IMR-90 (cell line): Measurements from ENCODE around the gene PRRC2B. TPM values are rescaled to one million over a fixed set of nuclear protein-coding genes. Genes with fewer than 3 reads are reported as not detected.

Experiments used
- ATAC-seq: fragments of 200-7000 bp; cut with Tn5 transposase; 2 replicates; pipeline ENCODE4 v1.9.1; 2020; ENCODE audit warnings: low read depth, mild to moderate bottlenecking, moderate library complexity
- BruUV-seq: library from RNA; stranded (reverse); fragments of 400-500 nt; replicated peaks from 2 replicates; lab custom pipeline; 2021; lab: Mats Ljungman, UMichigan
- CTCF ChIA-PET: fragments of 300-600 bp; formaldehyde crosslinking; extraction: SDS; loops from one replicate; lab custom pipeline; 2021; ENCODE audit warnings: antibody characterized with exemption; lab: Yijun Ruan, JAX
- POLR2A ChIA-PET: fragments of 300-600 bp; sonication (Branson Sonifier 250); formaldehyde crosslinking; loops from one replicate; lab custom pipeline; 2022; ENCODE audit warnings: antibody characterized with exemption; ENCODE audit not compliant: unreplicated experiment; lab: Charles Lee
- DNase-seq: peaks from one replicate; pipeline ENCODE4 v3.0.0; 2013
- H2AFZ ChIP-seq: replicated peaks from 2 replicates; pipeline ENCODE3; 2013; ENCODE audit warnings: low read length, mild to moderate bottlenecking; ENCODE audit not compliant: poor library complexity
- H2AK5ac ChIP-seq: 2 replicates; pipeline ENCODE4 v1.6.1; 2013; ENCODE audit warnings: low read depth, low read length, inconsistent platforms
- H2AK9ac ChIP-seq: replicated peaks from 2 replicates; pipeline ENCODE3; 2013; ENCODE audit warnings: mild to moderate bottlenecking, low read depth, low read length, moderate library complexity; ENCODE audit not compliant: poor library complexity
- H2BK120ac ChIP-seq: 2 replicates; pipeline ENCODE4 v1.6.1; 2013; ENCODE audit warnings: low read depth, low read length, inconsistent platforms
- H2BK15ac ChIP-seq: 3 replicates; pipeline ENCODE4 v1.6.1; 2013; ENCODE audit warnings: low read depth, low read length, inconsistent platforms
- H2BK20ac ChIP-seq: 2 replicates; pipeline ENCODE4 v1.6.1; 2013; ENCODE audit warnings: low read depth, mild to moderate bottlenecking, inconsistent platforms, low read length, moderate library complexity
- H2BK5ac ChIP-seq: 2 replicates; pipeline ENCODE4 v1.6.1; 2013; ENCODE audit warnings: mild to moderate bottlenecking, low read depth, low read length, inconsistent platforms; ENCODE audit not compliant: poor library complexity, severe bottlenecking
- H3K14ac ChIP-seq: replicated peaks from 2 replicates; pipeline ENCODE4 v1.6.1; 2013; ENCODE audit warnings: low read depth, low read length, inconsistent platforms
- H3K18ac ChIP-seq: 2 replicates; pipeline ENCODE4 v1.6.1; 2013; ENCODE audit warnings: low read depth, low read length, control low read depth
- H3K23ac ChIP-seq: 2 replicates; pipeline ENCODE4 v1.6.1; 2013; ENCODE audit warnings: low read depth, low read length, inconsistent platforms
- H3K27ac ChIP-seq: 2 replicates; pipeline ENCODE4 v1.5.1; 2013; ENCODE audit warnings: mild to moderate bottlenecking, control low read depth, low read length; ENCODE audit not compliant: insufficient read depth
- H3K27me3 ChIP-seq: 2 replicates; pipeline ENCODE4 v1.6.1; 2013; ENCODE audit warnings: low read length; ENCODE audit not compliant: control insufficient read depth, insufficient read depth
- H3K36me3 ChIP-seq: 2 replicates; pipeline ENCODE4 v1.6.1; 2013; ENCODE audit warnings: low read length, mixed read lengths; ENCODE audit not compliant: control insufficient read depth, insufficient read depth
- H3K4ac ChIP-seq: 2 replicates; pipeline ENCODE4 v1.6.1; 2013; ENCODE audit warnings: low read depth, low read length, inconsistent platforms
- H3K4me1 ChIP-seq: 2 replicates; pipeline ENCODE4 v1.6.1; 2013; ENCODE audit warnings: low read length, mixed read lengths; ENCODE audit not compliant: control insufficient read depth, insufficient read depth
- H3K4me2 ChIP-seq: 2 replicates; pipeline ENCODE4 v1.6.1; 2013; ENCODE audit warnings: low read depth, mild to moderate bottlenecking, control low read depth, low read length, moderate library complexity
- H3K4me3 ChIP-seq: 2 replicates; pipeline ENCODE4 v1.5.1; 2013; ENCODE audit warnings: low read depth, mild to moderate bottlenecking, control low read depth, low read length, moderate library complexity; ENCODE audit not compliant: insufficient read depth
- H3K56ac ChIP-seq: 2 replicates; pipeline ENCODE4 v1.6.1; 2013; ENCODE audit warnings: low read length, inconsistent platforms; ENCODE audit not compliant: insufficient read depth; ENCODE audit errors: extremely low read depth
- H3K79me1 ChIP-seq, 2 experiments: 2 replicates each; pipeline ENCODE4 v1.6.1; 2013; ENCODE audit warnings: low read length in 2 of 2, inconsistent platforms in 1 of 2, low read depth in 1 of 2
- H3K9ac ChIP-seq: 2 replicates; pipeline ENCODE4 v1.6.1; 2013; ENCODE audit warnings: low read depth, low read length, control low read depth
- H3K9me1 ChIP-seq: 2 replicates; pipeline ENCODE4 v1.6.1; 2013; ENCODE audit warnings: low read length, inconsistent platforms; ENCODE audit not compliant: insufficient read depth
- H3K9me3 ChIP-seq: 2 replicates; pipeline ENCODE4 v1.6.1; 2013; ENCODE audit warnings: low read length; ENCODE audit not compliant: control insufficient read depth, insufficient read depth
- H4K20me1 ChIP-seq: 2 replicates; pipeline ENCODE4 v1.6.1; 2013; ENCODE audit warnings: low read length, inconsistent platforms; ENCODE audit not compliant: insufficient read depth
- H4K5ac ChIP-seq: 2 replicates; pipeline ENCODE4 v1.6.1; 2013; ENCODE audit warnings: mild to moderate bottlenecking, low read depth, low read length, control low read depth
- H4K8ac ChIP-seq, 2 experiments: 2 replicates each; pipeline ENCODE4 v1.6.1; 2013; ENCODE audit warnings: low read depth in 2 of 2, low read length in 2 of 2, control low read depth in 1 of 2, inconsistent platforms in 1 of 2
- H4K91ac ChIP-seq: 2 replicates; pipeline ENCODE4 v1.6.1; 2013; ENCODE audit warnings: low read depth, low read length, inconsistent platforms; ENCODE audit not compliant: insufficient read depth
- CEBPB ChIP-seq: IDR thresholded peaks from 2 replicates; pipeline ENCODE4 v1.6.1; 2012; ENCODE audit warnings: low read depth, low read length, improper control_type of control experiment
- FOS ChIP-seq: fragments of 150-350 bp; IDR thresholded peaks from 2 replicates; pipeline ENCODE4 v1.6.1; 2016; ENCODE audit warnings: low read depth, low read length
- NFE2L2 ChIP-seq: fragments of 150-350 bp; IDR thresholded peaks from 2 replicates; pipeline ENCODE4 v1.6.1; 2016; ENCODE audit warnings: low read depth, mild to moderate bottlenecking, low read length
- RAD21 ChIP-seq: IDR thresholded peaks from 2 replicates; pipeline ENCODE4 v1.6.1; 2012; ENCODE audit warnings: low read length, improper control_type of control experiment
- SMC3 ChIP-seq: fragments of 150-350 bp; IDR thresholded peaks from 2 replicates; pipeline ENCODE4 v1.6.1; 2016; ENCODE audit warnings: low read depth, mild to moderate bottlenecking, antibody characterized with exemption, low read length, moderate library complexity
- WGBS, 2 experiments: methylation state at CpG; one replicate each; pipeline versions ENCODE4 v1.1.5 to v1.1.7; 2013; ENCODE audit warnings: missing lambda C conversion rate in 2 of 2; ENCODE audit not compliant: insufficient read length in 1 of 2; ENCODE audit errors: extremely low coverage in 2 of 2; 5-methylcytosine and 5-hydroxymethylcytosine counted together
- dilution Hi-C: fragments of 300-500 bp; cut with HindIII; formaldehyde crosslinking; loops from one replicate; pipeline ENCODE4 v1.14.3; 2018; ENCODE audit warnings: low sequenced_read_pairs; ENCODE audit not compliant: unreplicated experiment
- in situ Hi-C: fragments of 300-500 bp; cut with MboI; formaldehyde crosslinking; loops from 3 replicates; pipeline ENCODE4 v1.14.3; 2019; ENCODE audit warnings: low sequenced_read_pairs, inconsistent platforms, mixed read lengths
- intact Hi-C: fragments of 100-400 bp; cut with micrococcal nuclease; formaldehyde crosslinking; loops from 2 replicates; pipeline ENCODE4 v1.10.0; 2022
- polyA plus RNA-seq, 3 experiments: library from polyadenylated mRNA; depleted of rRNA; stranded (reverse); fragments of >200 nt; gene quantifications; 2 replicates each; pipeline ENCODE4 v1.2.3, GENCODE V29; 2012; ENCODE audit warnings: low replicate concordance in 1 of 3
- total RNA-seq: library from RNA; depleted of rRNA; stranded (reverse); fragments of >200 nt; gene quantifications from 2 replicates; pipeline ENCODE4 v1.2.3, GENCODE V29; 2012

Gene PRRC2B
- total and polyA plus RNA-seq, 2 of the 4 experiments (the other 2 are of a cell fraction) = 19.4 to 39.1 TPM

- BruUV-seq = no TSS peak
- in situ Hi-C loops (no loop called here), intact Hi-C loops (loop anchor here (2.0 to 10.0 kb wide), 2 partner anchors 37 to 257 kb away; partner anchors contain the start of gene PRRC2B), dilution Hi-C loops (no loop called here)
- Histone ChIP-seq H2BK15ac (peak overlapping the region; percentile 1; the same call in 1 of the 3 replicates), H3K4me3 (no peak overlapping the region), H2BK120ac (peak overlapping the region; percentile 50), H3K23ac (peak overlapping the region; percentile 84), H2AFZ (no peak overlapping the region), H3K56ac (no peak overlapping the region), H3K27ac (peak overlapping the region; percentile 60), H3K14ac (peak overlapping the region; percentile 56), H3K4ac (peak overlapping the region; percentile 70), H3K4me1 (peaks cover 27% of the 10 kb centered on the region), H3K36me3 (peaks cover 33% of the 10 kb centered on the region), H2BK5ac (peak overlapping the region; percentile 35), H3K9me1 (peaks cover 40% of the 10 kb centered on the region), H2AK5ac (peak overlapping the region; percentile 65; the same call in 1 of the 2 replicates), H3K4me2 (no peak overlapping the region), H3K9me3 (no peaks in the 10 kb centered on the region), H3K79me1 (peaks cover 31 to 76% of the 10 kb centered on the region in 2 experiments), H2BK20ac (peak overlapping the region; percentile 72), H3K18ac (no peak overlapping the region), H3K27me3 (no peaks in the 10 kb centered on the region), H4K5ac (peak overlapping the region; percentile 58; the same call in 1 of the 2 replicates), H3K9ac (no peak overlapping the region), H4K91ac (peak overlapping the region; percentile 46; the same call in 1 of the 2 replicates), H4K20me1 (peaks cover 59% of the 10 kb centered on the region), H4K8ac (peak overlapping the region in 1 of 2 experiments; percentile 65; a peak in 2 of 4 replicates), H2AK9ac (no peak overlapping the region)
- 80% methylated on average over 1 of the region's 4 CpGs; no CpG with 5 or more reads in 1 of the 2 experiments for WGBS, 2 experiments
- DNase-seq = no peak
- CTCF ChIA-PET = interaction anchor here (1.3 to 1.4 kb wide), 2 partner anchors 13 to 27 kb away, joined by 4 to 5 read pairs; no protein-coding TSS in a partner anchor
- no peak for ATAC-seq
- POLR2A ChIA-PET = interaction anchor here (0.6 kb wide), 1 partner anchor 942 kb away, joined by 4 read pairs; no protein-coding TSS in a partner anchor
- TF ChIP-seq CEBPB = no peak
- TF ChIP-seq SMC3 = no peak
- no peak for TF ChIP-seq RAD21
- TF ChIP-seq NFE2L2 = no peak
- no peak for TF ChIP-seq FOS
These were observed 38.2 kb downstream of the PRRC2B start for GRCh38 chr9:131432050-131432449.
